Psoas muscle (tissue), 8 donors: ENCODE results near the gene TCERG1L. TPM values are rescaled to one million over a fixed set of nuclear protein-coding genes. Genes with fewer than 3 reads are reported as not detected.

ENCODE experiments used
- ATAC-seq, 4 donors: fragments of 200-7000 bp; cut with Tn5 transposase; one replicate each; pipeline ENCODE4 v1.9.1; 2020; ENCODE audit warnings: moderate library complexity in 3 of 4, mild to moderate bottlenecking in 2 of 4
- DNase-seq, 2 donors: peaks; one replicate each; pipeline ENCODE4 v3.0.0-alpha.2; 2020
- H3K27ac ChIP-seq: fragments of 200-600 bp; one replicate; pipeline ENCODE4 v1.8.0; 2022
- H3K27me3 ChIP-seq, 3 donors: fragments of 200-600 bp in 1 of 3; one replicate each; pipeline versions ENCODE4 v1.6.1 to v1.8.0; 2013 to 2022; ENCODE audit warnings: low read length in 2 of 3, mild to moderate bottlenecking in 2 of 3, moderate library complexity in 1 of 3; ENCODE audit not compliant: insufficient read depth in 3 of 3
- H3K36me3 ChIP-seq, 2 donors: fragments of 200-600 bp in 1 of 2; one replicate each; pipeline versions ENCODE4 v1.6.1 to v1.8.0; 2013 to 2022; ENCODE audit warnings: low read depth in 1 of 2, mild to moderate bottlenecking in 1 of 2, moderate library complexity in 1 of 2; ENCODE audit not compliant: insufficient read depth in 1 of 2
- H3K4me1 ChIP-seq: fragments of 200-600 bp; one replicate; pipeline ENCODE4 v1.8.0; 2022
- H3K4me3 ChIP-seq: fragments of 200-600 bp; one replicate; pipeline ENCODE4 v1.8.0; 2022; ENCODE audit warnings: mild to moderate bottlenecking
- H3K9me3 ChIP-seq: fragments of 200-600 bp; one replicate; pipeline ENCODE4 v1.8.0; 2022
- WGBS, 3 donors: extraction: QIAGEN DNeasy Blood & Tissue Kit; methylation state at CpG; one replicate each; pipeline versions ENCODE4 v1.1.6 to v1.1.7; 2013; 5-methylcytosine and 5-hydroxymethylcytosine counted together
- intact Hi-C, 2 donors: fragments of 100-400 bp; cut with DNase I; formaldehyde crosslinking; loops; one replicate each; pipeline versions ENCODE4 v1.11.0 to v1.14.2; 2022
- polyA plus RNA-seq, 3 donors: library from polyadenylated mRNA; stranded (reverse); fragments of 200-250 nt; gene quantifications; one replicate each; pipeline ENCODE4 v1.2.3, GENCODE V29; 2013
- total RNA-seq, 4 donors: library from RNA; stranded (reverse); fragmentation: NEBNext Ultra II Directional in 2 of 4; extraction: Animal tissue kit (Norgen Biotek cat#: 25700) in 2 of 4; gene quantifications; one replicate each; pipeline versions ENCODE4 v1.2.1 to v1.2.4, GENCODE V29; 2021 to 2023
- TF ChIP-seq, protein P1 (sequence below): fragments of 200-600 bp; IDR thresholded peaks from one replicate; pipeline ENCODE4 v1.8.0; 2022; ENCODE audit warnings: antibody characterized with exemption
- donor health status: healthy with polysubstance abuse.
- donor health status: DM: no; HTN: no; CAD: no; lungs with moderate emphysema.
- donor health status: Bipolar disorder and iron deficiency.
- donor health status: healthy.
- donor health status: DM: yes; HTN: yes; CAD: no.
- donor health status: DM: no; HTN: no; CAD: no.
- donor health status: DM: no; HTN: no; CAD: no.
- donor health status: DM: yes; HTN: yes; CAD: no.

The TCERG1L gene
- total and polyA plus RNA-seq, 7 donors = 0.01 TPM; not detected in 6

DNA sequence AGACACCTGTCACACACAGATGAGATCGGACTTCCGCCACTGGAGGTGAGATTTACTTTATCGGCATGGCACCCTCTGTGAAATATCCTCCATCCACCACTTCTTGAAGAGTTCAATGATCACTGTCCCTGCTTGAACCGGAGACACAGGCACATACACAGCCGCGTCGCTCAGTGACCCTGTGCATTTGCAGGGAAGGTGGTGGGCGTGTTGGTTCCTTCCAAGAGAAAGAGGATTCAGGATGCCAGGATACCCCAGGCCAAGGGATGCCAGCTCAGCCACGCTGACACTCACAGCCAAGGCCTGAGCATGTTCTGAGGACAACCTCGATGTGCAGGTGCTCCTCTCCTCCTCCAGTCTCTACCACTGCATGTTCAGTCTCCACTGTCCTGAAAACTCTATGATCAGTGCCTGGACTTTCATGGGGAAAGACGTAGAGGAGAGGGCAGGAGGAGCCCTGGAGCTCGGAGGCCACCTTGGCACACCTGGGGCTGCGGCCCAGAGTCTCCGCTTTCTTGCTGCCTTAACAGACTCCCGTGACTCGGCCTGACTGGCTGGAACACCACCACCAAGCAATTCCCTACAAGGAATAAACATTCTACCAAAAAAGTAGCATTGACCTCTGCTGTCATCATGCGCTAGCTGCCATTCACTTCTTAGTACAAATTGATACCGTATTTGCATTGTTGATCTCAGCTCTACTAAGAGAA, 115.2 kb downstream of the TCERG1L start:
- intact Hi-C loops = no loop called here
- Histone ChIP-seq H3K27me3 (peaks cover 0 to 5% (median 5%) of the 10 kb centered on the region in 3 donors), H3K9me3 (peaks cover 6% of the 10 kb centered on the region), H3K4me1 (no peaks in the 10 kb centered on the region), H3K4me3 (no peak overlapping the region), H3K27ac (no peak overlapping the region), H3K36me3 (no peaks in the 10 kb centered on the region)
- DNase-seq (no peak), ATAC-seq (no peak)
- WGBS, 3 donors = 86 to 92% (median 91%) methylated on average over 18 of the region's 18 CpGs
- TF ChIP-seq, protein P1, sequence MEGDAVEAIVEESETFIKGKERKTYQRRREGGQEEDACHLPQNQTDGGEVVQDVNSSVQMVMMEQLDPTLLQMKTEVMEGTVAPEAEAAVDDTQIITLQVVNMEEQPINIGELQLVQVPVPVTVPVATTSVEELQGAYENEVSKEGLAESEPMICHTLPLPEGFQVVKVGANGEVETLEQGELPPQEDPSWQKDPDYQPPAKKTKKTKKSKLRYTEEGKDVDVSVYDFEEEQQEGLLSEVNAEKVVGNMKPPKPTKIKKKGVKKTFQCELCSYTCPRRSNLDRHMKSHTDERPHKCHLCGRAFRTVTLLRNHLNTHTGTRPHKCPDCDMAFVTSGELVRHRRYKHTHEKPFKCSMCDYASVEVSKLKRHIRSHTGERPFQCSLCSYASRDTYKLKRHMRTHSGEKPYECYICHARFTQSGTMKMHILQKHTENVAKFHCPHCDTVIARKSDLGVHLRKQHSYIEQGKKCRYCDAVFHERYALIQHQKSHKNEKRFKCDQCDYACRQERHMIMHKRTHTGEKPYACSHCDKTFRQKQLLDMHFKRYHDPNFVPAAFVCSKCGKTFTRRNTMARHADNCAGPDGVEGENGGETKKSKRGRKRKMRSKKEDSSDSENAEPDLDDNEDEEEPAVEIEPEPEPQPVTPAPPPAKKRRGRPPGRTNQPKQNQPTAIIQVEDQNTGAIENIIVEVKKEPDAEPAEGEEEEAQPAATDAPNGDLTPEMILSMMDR = no peak

DNA sequence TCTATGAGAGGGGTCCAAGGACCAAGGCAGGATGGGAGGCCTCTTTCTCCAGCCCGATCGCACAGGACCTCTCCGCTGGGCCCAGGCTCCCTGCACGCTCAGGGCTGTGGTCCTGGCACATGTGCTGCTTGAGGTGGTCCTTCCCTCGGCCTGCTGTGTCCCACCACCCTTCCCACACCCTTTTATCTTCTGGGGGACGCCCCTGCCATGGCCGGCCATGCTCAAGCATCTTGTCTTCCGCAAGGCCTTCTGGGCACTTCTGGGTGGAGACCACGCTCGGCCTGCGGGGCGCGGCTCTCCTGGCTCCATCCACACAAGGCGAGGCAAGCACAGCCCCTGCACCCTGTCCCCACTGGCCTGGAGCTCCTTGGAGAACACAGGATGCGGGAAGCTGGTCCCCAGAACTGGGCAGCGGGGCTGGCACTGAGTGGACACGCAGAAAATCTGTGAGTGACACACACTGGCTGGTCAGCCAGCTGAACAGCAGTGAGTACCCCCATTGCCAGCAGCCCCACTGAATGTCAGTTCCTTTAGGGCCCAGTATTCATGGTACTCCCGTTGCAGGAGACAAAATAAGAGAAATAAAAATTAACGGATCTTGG, 115.9 kb downstream of the TCERG1L start:
- Histone ChIP-seq H3K27me3 (peaks cover 0 to 5% (median 2%) of the 10 kb centered on the region in 3 donors), H3K9me3 (peaks cover 6% of the 10 kb centered on the region), H3K36me3 (no peaks in the 10 kb centered on the region), H3K4me1 (no peaks in the 10 kb centered on the region), H3K4me3 (no peak overlapping the region), H3K27ac (no peak overlapping the region)
- WGBS, 3 donors = 83 to 87% (median 86%) methylated on average over 19 of the region's 19 CpGs
- TF ChIP-seq, protein P1 = no peak
- intact Hi-C loops = no loop called here
- no peak for DNase-seq
- no peak for ATAC-seq

DNA sequence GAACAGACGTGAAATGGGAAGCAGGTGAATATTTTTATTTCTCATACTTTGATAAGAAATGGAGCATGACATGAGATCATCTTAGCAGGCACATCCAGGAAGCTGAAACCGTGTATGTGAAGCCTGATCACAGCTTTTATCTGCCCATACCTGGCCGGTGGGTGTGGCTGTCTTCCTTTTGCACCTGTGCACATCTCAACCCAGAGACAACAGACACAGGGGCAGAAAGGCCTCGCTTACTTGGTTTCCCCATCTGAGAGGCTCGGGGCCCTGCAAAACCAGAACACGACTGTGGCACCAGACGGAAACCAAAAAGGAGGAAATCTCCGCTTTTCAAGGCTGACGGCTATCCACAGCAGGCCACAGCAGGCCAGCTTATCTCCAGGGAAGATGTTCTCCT, 116.4 kb downstream of the TCERG1L start:
- ATAC-seq (no peak), DNase-seq (no peak)
- Histone ChIP-seq H3K27me3 (peaks cover 0 to 5% (median 2%) of the 10 kb centered on the region in 3 donors), H3K4me1 (no peaks in the 10 kb centered on the region), H3K27ac (no peak overlapping the region), H3K4me3 (no peak overlapping the region), H3K36me3 (no peaks in the 10 kb centered on the region), H3K9me3 (peaks cover 6% of the 10 kb centered on the region)
- intact Hi-C loops = no loop called here
- WGBS, 3 donors = 88 to 91% (median 88%) methylated on average over 9 of the region's 9 CpGs
- TF ChIP-seq, protein P1 = no peak

DNA sequence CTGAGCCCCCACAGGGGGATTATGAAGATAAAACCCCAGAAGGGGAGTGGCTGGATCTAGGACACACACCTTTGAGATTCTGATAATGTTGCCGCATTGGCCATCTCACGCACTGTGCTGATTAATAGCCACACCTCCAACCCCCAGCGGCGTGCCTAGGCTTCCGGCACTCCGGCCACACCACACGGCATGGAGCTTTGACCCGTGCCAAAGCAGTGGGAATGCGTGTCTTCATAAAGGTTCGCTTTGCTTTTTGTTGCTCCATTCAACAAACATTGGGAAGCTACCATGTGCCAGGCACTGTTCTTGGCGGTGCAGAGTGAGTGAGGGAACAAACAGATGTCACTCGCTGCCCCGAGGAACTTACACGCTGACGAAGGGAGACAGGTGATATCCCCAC, 117.6 kb downstream of the TCERG1L start:
- intact Hi-C loops = no loop called here
- Histone ChIP-seq H3K36me3 (no peaks in the 10 kb centered on the region), H3K27me3 (peaks cover 0 to 2% (median 1%) of the 10 kb centered on the region in 3 donors), H3K9me3 (peaks cover 6% of the 10 kb centered on the region), H3K4me3 (no peak overlapping the region), H3K27ac (no peak overlapping the region), H3K4me1 (no peaks in the 10 kb centered on the region)
- TF ChIP-seq, protein P1 = no peak
- WGBS, 3 donors = 73 to 85% (median 79%) methylated on average over 15 of the region's 15 CpGs
- ATAC-seq (no peak), DNase-seq (no peak)
